Subcutaneous abdominal adipose tissue (tissue), 5 donors: ENCODE results near the gene MYO10.

Experiments
- H3K27ac ChIP-seq: one replicate; pipeline ENCODE4 v1.7.0; 2013; ENCODE audit warnings: low read depth, mild to moderate bottlenecking, inconsistent platforms, low read length, moderate library complexity
- H3K27me3 ChIP-seq, 5 donors: one replicate each; pipeline ENCODE4 v1.7.0; 2013; ENCODE audit warnings: low read length in 5 of 5, inconsistent platforms in 1 of 5; ENCODE audit not compliant: control insufficient read depth in 5 of 5, insufficient read depth in 4 of 5
- H3K36me3 ChIP-seq, 5 donors: one replicate each; pipeline ENCODE4 v1.7.0; 2013; ENCODE audit warnings: low read length in 5 of 5; ENCODE audit not compliant: control insufficient read depth in 5 of 5, insufficient read depth in 5 of 5
- H3K4me1 ChIP-seq, 5 donors: one replicate each; pipeline ENCODE4 v1.7.0; 2013; ENCODE audit warnings: low read length in 5 of 5, mild to moderate bottlenecking in 3 of 5, moderate library complexity in 1 of 5; ENCODE audit not compliant: control insufficient read depth in 5 of 5, insufficient read depth in 5 of 5
- H3K4me3 ChIP-seq, 5 donors: one replicate each; pipeline ENCODE4 v1.7.0; 2013; ENCODE audit warnings: low read length in 5 of 5, low read depth in 1 of 5
- H3K9ac ChIP-seq, 5 donors: one replicate each; pipeline ENCODE4 v1.7.0; 2013; ENCODE audit warnings: low read length in 5 of 5, mild to moderate bottlenecking in 4 of 5, moderate library complexity in 3 of 5
- H3K9me3 ChIP-seq, 5 donors: one replicate each; pipeline ENCODE4 v1.7.0; 2013; ENCODE audit warnings: low read length in 5 of 5; ENCODE audit not compliant: control insufficient read depth in 5 of 5
- donor health status: healthy.
- donor health status: healthy.
- donor health status: healthy.
- donor health status: healthy.
- donor health status: healthy.

MYO10 gene

GRCh38 chr5:16930496-16930895 is 5.6 kb downstream of the MYO10 start:
- no peak overlapping the region for H3K9ac ChIP-seq
- H3K36me3 ChIP-seq = no peaks in the 10 kb centered on the region
- peaks cover 0 to 35% (median 9%) of the 10 kb centered on the region in 5 donors for H3K4me1 ChIP-seq
- H3K4me3 ChIP-seq = no peak overlapping the region
- H3K9me3 ChIP-seq = no peaks in the 10 kb centered on the region
- peaks cover 9 to 26% (median 23%) of the 10 kb centered on the region in 5 donors for H3K27me3 ChIP-seq
- H3K27ac ChIP-seq = no peak overlapping the region

GRCh38 chr5:16929831-16930230 is 6.3 kb downstream of the MYO10 start:
- no peak overlapping the region for H3K9ac ChIP-seq

GRCh38 chr5:16929347-16929746 is 6.7 kb downstream of the MYO10 start:
- Histone ChIP-seq H3K9ac (no peak overlapping the region), H3K4me1 (peaks cover 0 to 33% (median 2%) of the 10 kb centered on the region in 5 donors), H3K27ac (no peak overlapping the region), H3K4me3 (no peak overlapping the region), H3K27me3 (peaks cover 4 to 20% (median 13%) of the 10 kb centered on the region in 5 donors), H3K36me3 (no peaks in the 10 kb centered on the region), H3K9me3 (no peaks in the 10 kb centered on the region)

More at GRCh38 chr5:16929831-16930230, 6.3 kb downstream of the MYO10 start:
- H3K4me3 ChIP-seq = no peak overlapping the region
- H3K9me3 ChIP-seq = no peaks in the 10 kb centered on the region
- H3K36me3 ChIP-seq = no peaks in the 10 kb centered on the region
- peaks cover 0 to 31% (median 3%) of the 10 kb centered on the region in 5 donors for H3K4me1 ChIP-seq
- H3K27ac ChIP-seq = no peak overlapping the region
- H3K27me3 ChIP-seq = peaks cover 6 to 20% (median 17%) of the 10 kb centered on the region in 5 donors

- H3K9me3 ChIP-seq = no peaks in the 10 kb centered on the region
- H3K4me1 ChIP-seq = peaks cover 0 to 27% (median 0%) of the 10 kb centered on the region in 5 donors
- H3K4me3 ChIP-seq = no peak overlapping the region
- H3K9ac ChIP-seq = no peak overlapping the region
- H3K27ac ChIP-seq = no peak overlapping the region
- H3K27me3 ChIP-seq = peaks cover 0 to 13% (median 3%) of the 10 kb centered on the region in 5 donors
- no peaks in the 10 kb centered on the region for H3K36me3 ChIP-seq
These were observed 8.5 kb downstream of the MYO10 start for GRCh38 chr5:16927613-16928012.

GRCh38 chr5:16926417-16926816 is 9.7 kb downstream of the MYO10 start:
- H3K9ac ChIP-seq = no peak overlapping the region
- H3K27ac ChIP-seq = no peak overlapping the region
- H3K36me3 ChIP-seq = no peaks in the 10 kb centered on the region
- H3K9me3 ChIP-seq = no peaks in the 10 kb centered on the region
- no peak overlapping the region for H3K4me3 ChIP-seq
- H3K27me3 ChIP-seq = peaks cover 0 to 8% (median 0%) of the 10 kb centered on the region in 5 donors
- peaks cover 0 to 20% (median 0%) of the 10 kb centered on the region in 5 donors for H3K4me1 ChIP-seq

- peaks cover 0 to under 1% (median 0%) of the 10 kb centered on the region in 5 donors for H3K27me3 ChIP-seq
- no peak overlapping the region for H3K27ac ChIP-seq
- peaks cover 0 to 10% (median 0%) of the 10 kb centered on the region in 5 donors for H3K4me1 ChIP-seq
- H3K9ac ChIP-seq = no peak overlapping the region
- H3K36me3 ChIP-seq = no peaks in the 10 kb centered on the region
- H3K9me3 ChIP-seq = no peaks in the 10 kb centered on the region
- H3K4me3 ChIP-seq = no peak overlapping the region
These were observed 11.9 kb downstream of the MYO10 start for GRCh38 chr5:16924206-16924605.

- Histone ChIP-seq H3K9me3 (no peaks in the 10 kb centered on the region), H3K27me3 (no peaks in the 10 kb centered on the region), H3K4me3 (no peak overlapping the region), H3K4me1 (peaks cover 0 to 10% (median 0%) of the 10 kb centered on the region in 5 donors), H3K9ac (no peak overlapping the region), H3K27ac (no peak overlapping the region), H3K36me3 (no peaks in the 10 kb centered on the region)
These were observed 13.7 kb downstream of the MYO10 start for GRCh38 chr5:16922430-16922829.

GRCh38 chr5:16921211-16921610 is 14.9 kb downstream of the MYO10 start:
- Histone ChIP-seq H3K9ac (no peak overlapping the region), H3K27ac (no peak overlapping the region), H3K36me3 (no peaks in the 10 kb centered on the region), H3K27me3 (no peaks in the 10 kb centered on the region), H3K9me3 (no peaks in the 10 kb centered on the region), H3K4me1 (peaks cover 0 to 12% (median 0%) of the 10 kb centered on the region in 5 donors), H3K4me3 (no peak overlapping the region)

- peaks cover 0 to 12% (median 0%) of the 10 kb centered on the region in 5 donors for H3K4me1 ChIP-seq
- no peak overlapping the region for H3K27ac ChIP-seq
- no peaks in the 10 kb centered on the region for H3K27me3 ChIP-seq
- H3K9me3 ChIP-seq = no peaks in the 10 kb centered on the region
- no peak overlapping the region for H3K4me3 ChIP-seq
- H3K36me3 ChIP-seq = no peaks in the 10 kb centered on the region
- H3K9ac ChIP-seq = no peak overlapping the region
These were observed 15.8 kb downstream of the MYO10 start for GRCh38 chr5:16920109-16920816.

- Histone ChIP-seq H3K4me1 (peaks cover 0 to 9% (median 0%) of the 10 kb centered on the region in 5 donors), H3K36me3 (no peaks in the 10 kb centered on the region), H3K9me3 (no peaks in the 10 kb centered on the region), H3K9ac (no peak overlapping the region), H3K4me3 (no peak overlapping the region), H3K27ac (no peak overlapping the region), H3K27me3 (no peaks in the 10 kb centered on the region)
These were observed 17.0 kb downstream of the MYO10 start for GRCh38 chr5:16918891-16919671.
